Breast epithelium (tissue), 4 donors: ENCODE data around the gene TMEM150C. TPM values are rescaled to one million over a fixed set of nuclear protein-coding genes. Genes with fewer than 3 reads are reported as not detected.

Experiments used
- DNase-seq, 2 donors: peaks; one replicate each; pipeline ENCODE4 v3.0.0-alpha.2; 2019; ENCODE audit warnings: low spot score in 2 of 2
- H3K27ac ChIP-seq, 2 donors: fragments of 200-600 bp; sonication (generic) in 1 of 2; one replicate each; pipeline ENCODE4 v1.5.1; 2016 to 2019; ENCODE audit warnings: mild to moderate bottlenecking in 1 of 2
- H3K27me3 ChIP-seq, 2 donors: fragments of 200-600 bp; sonication (generic) in 1 of 2; one replicate each; pipeline versions ENCODE4 v1.5.1 to v1.6.0; 2017 to 2019; ENCODE audit warnings: control low read depth in 1 of 2, mild to moderate bottlenecking in 1 of 2
- H3K36me3 ChIP-seq: fragments of 200-600 bp; one replicate; pipeline ENCODE4 v1.5.1; 2019
- H3K4me1 ChIP-seq, 2 donors: fragments of 200-600 bp; sonication (generic); one replicate each; pipeline ENCODE4 v1.5.1; 2016 to 2019; ENCODE audit warnings: control low read depth in 1 of 2
- H3K4me3 ChIP-seq, 3 donors: fragments of 200-600 bp; sonication (generic); 1 replicate in 2 of 3; 2 replicates in 1 of 3; pipeline ENCODE4 v1.5.1; 2016 to 2019; ENCODE audit warnings: mild to moderate bottlenecking in 3 of 3, moderate library complexity in 2 of 3
- H3K9me3 ChIP-seq, 2 donors: fragments of 200-600 bp; sonication (generic) in 1 of 2; one replicate each; pipeline ENCODE4 v1.5.1; 2016 to 2019; ENCODE audit warnings: control low read depth in 1 of 2
- POLR2A ChIP-seq: fragments of 450-650 bp; IDR thresholded peaks from one replicate; pipeline ENCODE4 v1.6.1; 2016; ENCODE audit warnings: antibody characterized with exemption, mild to moderate bottlenecking, moderate library complexity
- POLR2AphosphoS5 ChIP-seq, 3 donors: sonication (generic); formaldehyde crosslinking; IDR thresholded peaks; one replicate each; pipeline ENCODE4 v1.6.1; 2017; ENCODE audit warnings: antibody characterized with exemption in 3 of 3
- intact Hi-C: fragments of 100-400 bp; cut with DNase I; formaldehyde crosslinking; loops from one replicate; pipeline ENCODE4 v1.15.1; 2023; ENCODE audit warnings: low total_unique reads
- total RNA-seq, 3 donors: library from RNA; depleted of rRNA; stranded (reverse); fragments of >200 nt; gene quantifications; one replicate each; pipeline ENCODE4 v1.1.0, GENCODE V29; 2016
- TF ChIP-seq, protein P1 (sequence below), 3 donors: fragments of 450-650 bp; IDR thresholded peaks; one replicate each; pipeline ENCODE4 v1.5.1; 2016 to 2017; ENCODE audit warnings: antibody characterized with exemption in 3 of 3, mild to moderate bottlenecking in 3 of 3, moderate library complexity in 3 of 3

TMEM150C gene
- total RNA-seq, 3 donors from 2014 or later, result 38.3 to 52.1 (median 46.7) TPM

DNA sequence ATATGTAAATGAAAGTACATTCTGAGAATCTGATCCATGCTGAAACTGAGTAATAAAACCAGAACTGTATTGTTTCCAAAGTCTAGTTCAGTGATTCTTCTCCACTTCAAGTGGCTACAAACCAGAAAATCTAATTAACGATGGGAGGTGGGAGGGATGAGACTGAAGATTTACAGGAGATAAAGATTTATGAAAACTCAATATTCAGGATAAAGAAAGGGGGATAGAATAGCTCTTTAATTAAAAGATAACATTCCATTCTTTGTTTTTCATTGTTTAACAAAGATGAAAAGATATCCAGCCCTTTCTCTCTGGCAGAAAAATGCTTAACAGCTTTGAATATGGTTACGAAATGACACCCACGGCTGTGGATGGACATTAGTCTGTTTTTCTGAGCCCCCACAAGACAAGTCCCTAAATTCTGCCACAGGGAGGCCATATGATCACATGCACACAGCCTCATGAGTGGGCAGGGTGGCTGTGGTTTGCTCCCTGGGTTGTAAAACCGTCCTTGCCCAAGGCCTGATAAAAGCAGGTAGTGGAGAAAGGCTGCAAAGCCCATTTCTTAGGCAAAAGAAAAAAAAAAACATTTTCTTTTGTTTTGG is 36.4 kb downstream of the TMEM150C start:
- TF ChIP-seq POLR2A (no peak), POLR2AphosphoS5 (IDR thresholded peaks at IDR 0.05) (no peak)
- TF ChIP-seq, protein P1, sequence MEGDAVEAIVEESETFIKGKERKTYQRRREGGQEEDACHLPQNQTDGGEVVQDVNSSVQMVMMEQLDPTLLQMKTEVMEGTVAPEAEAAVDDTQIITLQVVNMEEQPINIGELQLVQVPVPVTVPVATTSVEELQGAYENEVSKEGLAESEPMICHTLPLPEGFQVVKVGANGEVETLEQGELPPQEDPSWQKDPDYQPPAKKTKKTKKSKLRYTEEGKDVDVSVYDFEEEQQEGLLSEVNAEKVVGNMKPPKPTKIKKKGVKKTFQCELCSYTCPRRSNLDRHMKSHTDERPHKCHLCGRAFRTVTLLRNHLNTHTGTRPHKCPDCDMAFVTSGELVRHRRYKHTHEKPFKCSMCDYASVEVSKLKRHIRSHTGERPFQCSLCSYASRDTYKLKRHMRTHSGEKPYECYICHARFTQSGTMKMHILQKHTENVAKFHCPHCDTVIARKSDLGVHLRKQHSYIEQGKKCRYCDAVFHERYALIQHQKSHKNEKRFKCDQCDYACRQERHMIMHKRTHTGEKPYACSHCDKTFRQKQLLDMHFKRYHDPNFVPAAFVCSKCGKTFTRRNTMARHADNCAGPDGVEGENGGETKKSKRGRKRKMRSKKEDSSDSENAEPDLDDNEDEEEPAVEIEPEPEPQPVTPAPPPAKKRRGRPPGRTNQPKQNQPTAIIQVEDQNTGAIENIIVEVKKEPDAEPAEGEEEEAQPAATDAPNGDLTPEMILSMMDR (IDR thresholded peaks at IDR 0.05), result no peak
- no peaks in the 10 kb centered on the region for H3K36me3 ChIP-seq
- H3K4me1 ChIP-seq, result no peaks in the 10 kb centered on the region
- no peaks in the 10 kb centered on the region for H3K9me3 ChIP-seq
- peak overlapping the region in 1 of 3 donors; percentile 6 for H3K4me3 ChIP-seq
- no peak for DNase-seq
- peak overlapping the region; percentile 12 to 69 for H3K27ac ChIP-seq
- H3K27me3 ChIP-seq, result no peaks in the 10 kb centered on the region
- intact Hi-C loops, result no loop called here

DNA sequence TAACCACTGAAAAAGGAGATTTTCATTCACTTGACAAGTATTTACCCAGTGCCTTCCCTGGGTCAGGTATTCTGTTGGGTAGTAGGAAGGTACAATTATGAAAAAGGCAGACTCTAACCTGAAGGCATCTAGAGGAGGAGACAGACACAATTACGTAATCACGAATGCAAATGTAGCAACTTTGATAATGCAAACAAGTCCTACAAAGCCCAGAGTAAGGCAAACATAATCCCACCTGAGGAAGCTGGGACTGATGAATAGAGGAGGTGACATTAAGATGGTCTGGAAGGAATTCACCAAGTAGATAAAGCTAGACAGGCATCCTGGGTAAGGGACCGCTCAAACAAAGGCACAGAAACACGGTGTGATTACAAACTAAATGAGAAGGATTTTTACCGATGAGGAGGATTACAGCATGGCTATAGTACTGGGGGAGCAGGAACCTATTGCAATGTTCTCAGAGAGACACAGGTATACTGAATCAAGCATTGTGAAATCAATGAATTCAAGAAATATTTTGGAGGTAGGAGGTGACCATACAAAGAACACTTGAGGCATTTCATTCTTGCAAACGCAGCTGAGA is 37.1 kb downstream of the TMEM150C start:
- no peak for TF ChIP-seq POLR2AphosphoS5 (IDR thresholded peaks at IDR 0.05)
- TF ChIP-seq POLR2A, result no peak
- TF ChIP-seq, protein P1 (IDR thresholded peaks at IDR 0.05), result no peak
- no peaks in the 10 kb centered on the region for H3K4me1 ChIP-seq
- no peaks in the 10 kb centered on the region for H3K9me3 ChIP-seq
- peak overlapping the region in 1 of 2 donors; percentile 69 for H3K27ac ChIP-seq
- no peaks in the 10 kb centered on the region for H3K36me3 ChIP-seq
- H3K27me3 ChIP-seq, result no peaks in the 10 kb centered on the region
- DNase-seq, result no peak
- intact Hi-C loops, result no loop called here
- H3K4me3 ChIP-seq, result peak overlapping the region in 1 of 3 donors; percentile 6

GRCh38 chr4:82523179-82523578 is 38.6 kb downstream of the TMEM150C start:
- Histone ChIP-seq H3K27me3 (no peaks in the 10 kb centered on the region), H3K27ac (no peak overlapping the region), H3K36me3 (no peaks in the 10 kb centered on the region), H3K4me1 (no peaks in the 10 kb centered on the region), H3K4me3 (no peak overlapping the region), H3K9me3 (no peaks in the 10 kb centered on the region)
- TF ChIP-seq, protein P1 (IDR thresholded peaks at IDR 0.05), result no peak
- no peak for TF ChIP-seq POLR2AphosphoS5 (IDR thresholded peaks at IDR 0.05)
- no peak for DNase-seq
- intact Hi-C loops, result no loop called here

DNA sequence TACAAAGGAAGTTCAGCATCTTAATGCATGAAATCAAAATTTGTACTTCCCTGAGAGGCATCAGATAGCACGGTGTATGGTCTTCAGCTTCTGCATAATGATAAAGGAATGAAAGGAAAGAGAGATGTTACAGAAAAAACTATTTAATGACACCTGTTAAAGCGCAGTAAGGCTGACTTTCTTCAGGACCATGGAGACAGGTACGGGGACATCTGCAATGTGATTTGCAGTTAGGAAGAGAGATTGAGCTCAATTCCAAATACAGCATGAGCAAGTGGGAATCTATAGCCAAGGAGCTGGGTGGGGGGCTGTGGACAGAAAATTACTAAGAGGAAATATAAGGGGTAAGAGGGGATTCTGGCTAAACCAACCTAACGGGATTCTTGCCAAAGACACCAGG is 39.3 kb downstream of the TMEM150C start:
- no peaks in the 10 kb centered on the region for H3K36me3 ChIP-seq
- no peaks in the 10 kb centered on the region for H3K4me1 ChIP-seq
- no peak overlapping the region for H3K27ac ChIP-seq
- no peak for DNase-seq
- no peaks in the 10 kb centered on the region for H3K27me3 ChIP-seq
- intact Hi-C loops, result no loop called here
- TF ChIP-seq POLR2AphosphoS5 (IDR thresholded peaks at IDR 0.05) (no peak), POLR2A (no peak)
- TF ChIP-seq, protein P1 (IDR thresholded peaks at IDR 0.05), result no peak
- H3K4me3 ChIP-seq, result no peak overlapping the region
- no peaks in the 10 kb centered on the region for H3K9me3 ChIP-seq

- no peaks in the 10 kb centered on the region for H3K27me3 ChIP-seq
- TF ChIP-seq POLR2AphosphoS5 (IDR thresholded peaks at IDR 0.05) (no peak), POLR2A (no peak)
- TF ChIP-seq, protein P1 (IDR thresholded peaks at IDR 0.05), result no peak
- H3K27ac ChIP-seq, result no peak overlapping the region
- peaks cover 0 to 4% of the 10 kb centered on the region in 2 donors for H3K4me1 ChIP-seq
- no peak for DNase-seq
- H3K36me3 ChIP-seq, result no peaks in the 10 kb centered on the region
- H3K9me3 ChIP-seq, result no peaks in the 10 kb centered on the region
- H3K4me3 ChIP-seq, result no peak overlapping the region
- intact Hi-C loops, result no loop called here
These were observed 40.5 kb downstream of the TMEM150C start for GRCh38 chr4:82521283-82521682.
